GM12878 (cell line): ENCODE data around the gene VTN. TPM values are rescaled to one million over a fixed set of nuclear protein-coding genes. Genes with fewer than 3 reads are reported as not detected.

Source experiments
- BCLAF1 ChIP-seq: fragments of 450-650 bp; IDR thresholded peaks from 2 replicates; pipeline ENCODE4 v1.6.1; 2017; ENCODE audit warnings: antibody characterized with exemption, mild to moderate bottlenecking, moderate library complexity
- CBX5 ChIP-seq: sonication (generic); IDR thresholded peaks from 2 replicates; pipeline ENCODE4 v1.6.1; 2016; ENCODE audit warnings: low read depth, moderate library complexity, mild to moderate bottlenecking, inconsistent platforms
- CREM ChIP-seq: IDR thresholded peaks from 2 replicates; pipeline ENCODE4 v1.6.1; 2014; ENCODE audit warnings: antibody characterized with exemption, low read depth
- HDAC6 ChIP-seq: fragments of 200-600 bp; sonication (generic); IDR thresholded peaks from one replicate; pipeline ENCODE4 v1.8.0; 2017; ENCODE audit warnings: antibody characterized with exemption; ENCODE audit not compliant: unreplicated experiment
- IRF3 ChIP-seq: fragments of 450-650 bp; IDR thresholded peaks from 2 replicates; pipeline ENCODE4 v1.6.1; 2014; ENCODE audit warnings: mild to moderate bottlenecking
- MTA2 ChIP-seq: fragments of 450-650 bp; IDR thresholded peaks from 2 replicates; pipeline ENCODE4 v1.6.1; 2016; ENCODE audit warnings: low read depth, mild to moderate bottlenecking, moderate library complexity
- NFYB ChIP-seq: IDR thresholded peaks from 2 replicates; pipeline ENCODE4 v1.6.1; 2011; ENCODE audit warnings: low read depth, mild to moderate bottlenecking, low read length, improper control_type of control experiment, moderate library complexity; ENCODE audit not compliant: insufficient read depth
- NRF1 ChIP-seq: conservative IDR thresholded peaks from 2 replicates; pipeline ENCODE4 v1.6.1; 2011; ENCODE audit warnings: mild to moderate bottlenecking, low read depth, low read length, improper control_type of control experiment
- PBX3 ChIP-seq: IDR thresholded peaks from 2 replicates; pipeline ENCODE4 v1.6.1; 2011; ENCODE audit warnings: mild to moderate bottlenecking, low read depth, low read length, moderate library complexity; ENCODE audit not compliant: insufficient replicate concordance
- RB1 ChIP-seq: fragments of 450-650 bp; formaldehyde crosslinking; IDR thresholded peaks from 2 replicates; pipeline ENCODE4 v1.6.1; 2017; ENCODE audit warnings: mild to moderate bottlenecking, borderline replicate concordance
- RCOR1 ChIP-seq: conservative IDR thresholded peaks from 2 replicates; pipeline ENCODE4 v1.6.1; 2012; ENCODE audit warnings: low read depth, low read length, improper control_type of control experiment
- ZNF687 ChIP-seq: fragments of 450-650 bp; IDR thresholded peaks from 2 replicates; pipeline ENCODE4 v1.6.1; 2017; ENCODE audit warnings: mild to moderate bottlenecking, moderate library complexity
- polyA plus RNA-seq, 11 experiments: library from polyadenylated mRNA; depleted of rRNA in 4 of 11; unstranded in 6 of 11; stranded (reverse) in 5 of 11; fragments of >200 nt; fragmentation: Nextera tagmentation in 4 of 11; fragmentation: Illumina TruSeq in 1 of 11; extraction: Ambion mirVana in 4 of 11; extraction: Trizol in 1 of 11; gene quantifications; 1 replicate in 1 of 11; 2 replicates in 10 of 11; pipeline versions ENCODE4 v1.2.1 to v1.2.3, GENCODE V29; 2011 to 2016; ENCODE audit warnings: inconsistent platforms in 2 of 11, missing spikeins in 2 of 11, low read depth in 1 of 11
- total RNA-seq, 4 experiments: library from RNA; depleted of rRNA in 3 of 4; stranded (reverse); fragments of >200 nt in 3 of 4; fragmentation: Illumina TruSeq in 1 of 4; extraction: Trizol in 1 of 4; gene quantifications; 2 replicates each; pipeline versions ENCODE4 v1.2.1 to v1.2.3, GENCODE V29; 2013 to 2021
- TF ChIP-seq, protein P1 (sequence below): IDR thresholded peaks from 2 replicates; pipeline ENCODE4 v1.6.1; 2011; ENCODE audit warnings: low read depth, mild to moderate bottlenecking, low read length, moderate library complexity, borderline replicate concordance; ENCODE audit errors: extremely low read depth
- TF ChIP-seq, protein P2 (sequence below): fragments of 450-650 bp; IDR thresholded peaks from 2 replicates; pipeline ENCODE4 v1.6.1; 2017; ENCODE audit warnings: mild to moderate bottlenecking, moderate library complexity

The VTN gene
- total and polyA plus RNA-seq, 10 of the 15 experiments (the other 5 are each of a cell fraction or from before 2014, with no cell fraction given), result 0.04 to 1.3 (median 0.13) TPM; not detected in 5

GRCh38 chr17:28405632-28406472 is 35.7 kb upstream of the VTN start, which contains the start of gene SLC46A1 (continued):
- no peak for TF ChIP-seq BCLAF1
- TF ChIP-seq RB1, result peak; percentile 62; the same call in 1 of the 2 replicates
- TF ChIP-seq PBX3, result no peak
- TF ChIP-seq, protein P1, sequence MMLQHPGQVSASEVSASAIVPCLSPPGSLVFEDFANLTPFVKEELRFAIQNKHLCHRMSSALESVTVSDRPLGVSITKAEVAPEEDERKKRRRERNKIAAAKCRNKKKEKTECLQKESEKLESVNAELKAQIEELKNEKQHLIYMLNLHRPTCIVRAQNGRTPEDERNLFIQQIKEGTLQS, result no peak
- TF ChIP-seq NFYB, result no peak
- no peak for TF ChIP-seq IRF3
- TF ChIP-seq, protein P2, sequence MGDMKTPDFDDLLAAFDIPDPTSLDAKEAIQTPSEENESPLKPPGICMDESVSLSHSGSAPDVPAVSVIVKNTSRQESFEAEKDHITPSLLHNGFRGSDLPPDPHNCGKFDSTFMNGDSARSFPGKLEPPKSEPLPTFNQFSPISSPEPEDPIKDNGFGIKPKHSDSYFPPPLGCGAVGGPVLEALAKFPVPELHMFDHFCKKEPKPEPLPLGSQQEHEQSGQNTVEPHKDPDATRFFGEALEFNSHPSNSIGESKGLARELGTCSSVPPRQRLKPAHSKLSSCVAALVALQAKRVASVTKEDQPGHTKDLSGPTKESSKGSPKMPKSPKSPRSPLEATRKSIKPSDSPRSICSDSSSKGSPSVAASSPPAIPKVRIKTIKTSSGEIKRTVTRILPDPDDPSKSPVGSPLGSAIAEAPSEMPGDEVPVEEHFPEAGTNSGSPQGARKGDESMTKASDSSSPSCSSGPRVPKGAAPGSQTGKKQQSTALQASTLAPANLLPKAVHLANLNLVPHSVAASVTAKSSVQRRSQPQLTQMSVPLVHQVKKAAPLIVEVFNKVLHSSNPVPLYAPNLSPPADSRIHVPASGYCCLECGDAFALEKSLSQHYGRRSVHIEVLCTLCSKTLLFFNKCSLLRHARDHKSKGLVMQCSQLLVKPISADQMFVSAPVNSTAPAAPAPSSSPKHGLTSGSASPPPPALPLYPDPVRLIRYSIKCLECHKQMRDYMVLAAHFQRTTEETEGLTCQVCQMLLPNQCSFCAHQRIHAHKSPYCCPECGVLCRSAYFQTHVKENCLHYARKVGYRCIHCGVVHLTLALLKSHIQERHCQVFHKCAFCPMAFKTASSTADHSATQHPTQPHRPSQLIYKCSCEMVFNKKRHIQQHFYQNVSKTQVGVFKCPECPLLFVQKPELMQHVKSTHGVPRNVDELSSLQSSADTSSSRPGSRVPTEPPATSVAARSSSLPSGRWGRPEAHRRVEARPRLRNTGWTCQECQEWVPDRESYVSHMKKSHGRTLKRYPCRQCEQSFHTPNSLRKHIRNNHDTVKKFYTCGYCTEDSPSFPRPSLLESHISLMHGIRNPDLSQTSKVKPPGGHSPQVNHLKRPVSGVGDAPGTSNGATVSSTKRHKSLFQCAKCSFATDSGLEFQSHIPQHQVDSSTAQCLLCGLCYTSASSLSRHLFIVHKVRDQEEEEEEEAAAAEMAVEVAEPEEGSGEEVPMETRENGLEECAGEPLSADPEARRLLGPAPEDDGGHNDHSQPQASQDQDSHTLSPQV, result no peak
- peak; percentile 48 for TF ChIP-seq NRF1
- no peak for TF ChIP-seq CREM
- peak; percentile 55; the same call in 1 of the 2 replicates for TF ChIP-seq ZNF687
- no peak for TF ChIP-seq CBX5
- TF ChIP-seq RCOR1, result no peak
- TF ChIP-seq MTA2, result no peak
- no peak for TF ChIP-seq HDAC6
